Loucy (cell line): Measurements from ENCODE around the gene TCF7.

ENCODE experiments used
- EZH2phosphoT487 ChIP-seq: fragments of 200-600 bp; IDR thresholded peaks from 2 replicates; pipeline ENCODE4 v1.6.1; 2018; ENCODE audit warnings: antibody characterized with exemption, mild to moderate bottlenecking, moderate library complexity, borderline replicate concordance
- TF ChIP-seq, protein P1 (sequence below): fragments of 200-600 bp; sonication (generic); conservative IDR thresholded peaks from 2 replicates; pipeline ENCODE4 v1.5.1; 2014; ENCODE audit warnings: mild to moderate bottlenecking, antibody characterized with exemption, low read length

DNA sequence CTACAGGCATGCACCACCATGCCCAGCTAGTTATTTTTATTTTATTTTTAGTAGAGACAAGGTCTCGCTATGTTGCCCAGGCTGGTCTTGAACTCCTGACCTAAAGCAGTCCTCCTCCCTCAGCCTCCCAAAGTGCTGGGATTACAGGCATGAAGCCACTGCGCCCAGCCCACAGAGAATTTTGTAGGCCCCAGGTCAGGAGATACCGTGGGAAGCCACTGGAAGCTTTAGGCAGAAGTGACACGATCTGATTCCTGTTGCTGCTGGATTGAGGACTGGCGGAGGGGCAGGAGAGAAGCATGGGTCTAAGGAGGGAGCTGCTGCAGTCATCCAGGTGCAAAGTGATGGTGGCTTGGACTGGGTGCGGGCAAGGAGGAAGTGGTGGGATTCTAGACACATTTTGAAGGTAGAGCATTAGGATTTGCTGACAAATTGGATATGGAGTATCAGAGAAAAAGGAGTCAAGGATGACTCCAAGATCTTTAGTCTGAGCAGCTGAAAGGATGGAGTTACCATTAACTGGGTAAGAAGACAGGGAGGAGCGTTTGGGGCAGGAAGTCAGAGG, 20.7 kb downstream of the TCF7 start:
- TF ChIP-seq, protein P1, sequence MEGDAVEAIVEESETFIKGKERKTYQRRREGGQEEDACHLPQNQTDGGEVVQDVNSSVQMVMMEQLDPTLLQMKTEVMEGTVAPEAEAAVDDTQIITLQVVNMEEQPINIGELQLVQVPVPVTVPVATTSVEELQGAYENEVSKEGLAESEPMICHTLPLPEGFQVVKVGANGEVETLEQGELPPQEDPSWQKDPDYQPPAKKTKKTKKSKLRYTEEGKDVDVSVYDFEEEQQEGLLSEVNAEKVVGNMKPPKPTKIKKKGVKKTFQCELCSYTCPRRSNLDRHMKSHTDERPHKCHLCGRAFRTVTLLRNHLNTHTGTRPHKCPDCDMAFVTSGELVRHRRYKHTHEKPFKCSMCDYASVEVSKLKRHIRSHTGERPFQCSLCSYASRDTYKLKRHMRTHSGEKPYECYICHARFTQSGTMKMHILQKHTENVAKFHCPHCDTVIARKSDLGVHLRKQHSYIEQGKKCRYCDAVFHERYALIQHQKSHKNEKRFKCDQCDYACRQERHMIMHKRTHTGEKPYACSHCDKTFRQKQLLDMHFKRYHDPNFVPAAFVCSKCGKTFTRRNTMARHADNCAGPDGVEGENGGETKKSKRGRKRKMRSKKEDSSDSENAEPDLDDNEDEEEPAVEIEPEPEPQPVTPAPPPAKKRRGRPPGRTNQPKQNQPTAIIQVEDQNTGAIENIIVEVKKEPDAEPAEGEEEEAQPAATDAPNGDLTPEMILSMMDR = no peak
- no peak for TF ChIP-seq EZH2phosphoT487
